GM12892 (cell line): ENCODE data around the gene ELOVL6.

Experiments
- POLR2A ChIP-seq: IDR thresholded peaks from 2 replicates; pipeline ENCODE4 v1.6.1; 2011; ENCODE audit warnings: low read depth, low read length, control low read depth
- POLR2AphosphoS5 ChIP-seq: IDR thresholded peaks from 2 replicates; pipeline ENCODE4 v1.6.1; 2011; ENCODE audit warnings: low read depth, low read length, control low read depth
- TAF1 ChIP-seq: IDR thresholded peaks from 2 replicates; pipeline ENCODE4 v1.6.1; 2011; ENCODE audit warnings: low read depth, mild to moderate bottlenecking, control low read depth, low read length, borderline replicate concordance

DNA sequence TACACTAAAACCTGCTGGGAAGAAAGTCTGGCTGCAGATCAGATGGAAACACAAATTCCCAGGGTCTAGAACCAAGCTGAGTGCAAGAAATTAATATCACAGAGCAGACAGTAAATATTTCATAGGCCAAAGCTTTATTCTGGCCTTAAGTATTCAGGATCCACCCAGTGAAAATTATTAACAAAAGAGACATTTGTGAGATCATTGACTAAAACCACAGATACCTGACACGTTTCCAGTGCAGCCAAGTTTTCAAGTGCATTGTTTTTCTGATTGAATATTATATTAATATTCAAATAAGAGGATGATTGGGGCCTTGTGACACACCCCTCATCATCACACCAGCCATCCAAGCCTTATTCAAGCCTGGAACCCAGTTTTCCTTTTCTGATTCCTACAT lies 10.3 kb downstream of the ELOVL6 start:
- no peak for TF ChIP-seq POLR2A
- TF ChIP-seq POLR2AphosphoS5 = no peak
- TF ChIP-seq TAF1 = no peak
